H9 (cell line): Measurements from ENCODE around the gene ARAF. TPM values are rescaled to one million over a fixed set of nuclear protein-coding genes. Genes with fewer than 3 reads are reported as not detected.

Source experiments
- DNase-seq: peaks from one replicate; pipeline ENCODE4 v3.0.0-alpha.2; 2017
- H2AFZ ChIP-seq: one replicate; pipeline ENCODE4 v1.6.1; 2013; ENCODE audit warnings: mild to moderate bottlenecking, low read length, control low read depth, moderate library complexity
- H2AK5ac ChIP-seq: 2 replicates; pipeline ENCODE4 v1.6.1; 2013; ENCODE audit warnings: low read length, control low read depth, mixed read lengths; ENCODE audit not compliant: insufficient read length
- H2BK120ac ChIP-seq: one replicate; pipeline ENCODE4 v1.6.1; 2013; ENCODE audit warnings: low read depth, mild to moderate bottlenecking, low read length, control low read depth, inconsistent platforms; ENCODE audit not compliant: poor library complexity, severe bottlenecking
- H2BK12ac ChIP-seq: 2 replicates; pipeline ENCODE4 v1.6.1; 2013; ENCODE audit warnings: low read length, control low read depth, mixed read lengths, low read depth; ENCODE audit not compliant: insufficient read length
- H2BK15ac ChIP-seq: 2 replicates; pipeline ENCODE4 v1.6.1; 2013; ENCODE audit warnings: low read depth, low read length, control low read depth
- H2BK20ac ChIP-seq: one replicate; pipeline ENCODE4 v1.6.1; 2013; ENCODE audit warnings: low read depth, mild to moderate bottlenecking, low read length, control low read depth, inconsistent platforms; ENCODE audit not compliant: poor library complexity, severe bottlenecking
- H2BK5ac ChIP-seq: 2 replicates; pipeline ENCODE4 v1.6.1; 2013; ENCODE audit warnings: low read length, control low read depth, mixed read lengths; ENCODE audit not compliant: insufficient read length
- H3K14ac ChIP-seq: 2 replicates; pipeline ENCODE4 v1.6.1; 2013; ENCODE audit warnings: low read length, control low read depth; ENCODE audit not compliant: insufficient read depth
- H3K18ac ChIP-seq: 2 replicates; pipeline ENCODE4 v1.6.1; 2013; ENCODE audit warnings: low read depth, mild to moderate bottlenecking, mixed read lengths, low read length, control low read depth; ENCODE audit not compliant: insufficient read length
- H3K23ac ChIP-seq: 2 replicates; pipeline ENCODE4 v1.6.1; 2013; ENCODE audit warnings: low read length, control low read depth, mixed read lengths, low read depth; ENCODE audit not compliant: insufficient read length
- H3K23me2 ChIP-seq: 2 replicates; pipeline ENCODE4 v1.6.1; 2013; ENCODE audit warnings: low read depth, mild to moderate bottlenecking, mixed read lengths, low read length, control low read depth; ENCODE audit not compliant: insufficient read length, poor library complexity, severe bottlenecking
- H3K27ac ChIP-seq: 2 replicates; pipeline ENCODE4 v1.5.1; 2013; ENCODE audit warnings: low read length, control low read depth, mixed read lengths, low read depth; ENCODE audit not compliant: insufficient read length
- H3K27me3 ChIP-seq: 2 replicates; pipeline ENCODE4 v1.6.1; 2013; ENCODE audit warnings: low read length, control low read depth, inconsistent platforms; ENCODE audit not compliant: insufficient read depth
- H3K4ac ChIP-seq: 2 replicates; pipeline ENCODE4 v1.6.1; 2013; ENCODE audit warnings: low read depth, mild to moderate bottlenecking, control low read depth, inconsistent platforms, low read length, moderate library complexity
- H3K4me1 ChIP-seq: 2 replicates; pipeline ENCODE4 v1.6.1; 2013; ENCODE audit warnings: low read length, control low read depth, inconsistent platforms; ENCODE audit not compliant: insufficient read depth
- H3K4me2 ChIP-seq: 2 replicates; pipeline ENCODE4 v1.6.1; 2013; ENCODE audit warnings: low read length, control low read depth, mixed read lengths; ENCODE audit not compliant: insufficient read length, insufficient read depth
- H3K56ac ChIP-seq: 2 replicates; pipeline ENCODE4 v1.6.1; 2013; ENCODE audit warnings: low read depth, mild to moderate bottlenecking, mixed read lengths, low read length, control low read depth; ENCODE audit not compliant: insufficient read length
- H3K79me1 ChIP-seq: 2 replicates; pipeline ENCODE4 v1.6.1; 2013; ENCODE audit warnings: low read depth, mild to moderate bottlenecking, moderate library complexity, low read length, control low read depth, inconsistent platforms; ENCODE audit not compliant: insufficient read depth, poor library complexity, severe bottlenecking
- H3K79me2 ChIP-seq: 2 replicates; pipeline ENCODE4 v1.6.1; 2013; ENCODE audit warnings: low read length, control low read depth, inconsistent platforms; ENCODE audit not compliant: insufficient read depth
- H3K9ac ChIP-seq: 2 replicates; pipeline ENCODE4 v1.6.1; 2013; ENCODE audit warnings: low read length, control low read depth, mixed read lengths; ENCODE audit not compliant: insufficient read length; ENCODE audit errors: extremely low read depth
- H3K9me3 ChIP-seq: one replicate; pipeline ENCODE4 v1.6.1; 2013; ENCODE audit warnings: low read depth, low read length, inconsistent platforms; ENCODE audit not compliant: control insufficient read depth
- H3T11ph ChIP-seq: one replicate; pipeline ENCODE4 v1.6.1; 2013; ENCODE audit warnings: mild to moderate bottlenecking, low read length, control low read depth, inconsistent platforms
- H4K20me1 ChIP-seq: one replicate; pipeline ENCODE4 v1.6.1; 2013; ENCODE audit not compliant: control insufficient read depth, insufficient read length, insufficient read depth
- H4K5ac ChIP-seq: 2 replicates; pipeline ENCODE4 v1.6.1; 2013; ENCODE audit warnings: low read depth, mild to moderate bottlenecking, mixed read lengths, low read length, control low read depth; ENCODE audit not compliant: insufficient read length
- H4K8ac ChIP-seq: replicated peaks from 2 replicates; pipeline ENCODE4 v1.6.1; 2013; ENCODE audit warnings: low read length, control low read depth, mixed read lengths, low read depth; ENCODE audit not compliant: insufficient read length
- H4K91ac ChIP-seq: 2 replicates; pipeline ENCODE4 v1.6.1; 2013; ENCODE audit warnings: low read depth, mild to moderate bottlenecking, moderate library complexity, mixed read lengths, low read length, control low read depth; ENCODE audit not compliant: insufficient read length
- H3K27ac Mint-ChIP-seq, 3 experiments: 2 replicates in 2 of 3; 3 replicates in 1 of 3; pipeline ENCODE4 v1.8.0; 2020 to 2021; ENCODE audit warnings: mixed read lengths in 3 of 3, mild to moderate bottlenecking in 1 of 3, moderate library complexity in 1 of 3
- H3K27me3 Mint-ChIP-seq: 2 replicates; pipeline ENCODE4 v1.8.0; 2021; ENCODE audit warnings: low read depth, mild to moderate bottlenecking, moderate library complexity, mixed read lengths
- H3K36me3 Mint-ChIP-seq, 3 experiments: 2 replicates in 2 of 3; 3 replicates in 1 of 3; pipeline ENCODE4 v1.8.0; 2020 to 2021; ENCODE audit warnings: low read depth in 3 of 3, mixed read lengths in 3 of 3; ENCODE audit not compliant: insufficient read depth in 1 of 3
- H3K4me1 Mint-ChIP-seq, 2 experiments: 2 replicates each; pipeline ENCODE4 v1.8.0; 2020; ENCODE audit warnings: mixed read lengths in 2 of 2
- H3K4me3 Mint-ChIP-seq, 2 experiments: 2 replicates in 1 of 2; 3 replicates in 1 of 2; pipeline ENCODE4 v1.8.0; 2020 to 2021; ENCODE audit warnings: mild to moderate bottlenecking in 2 of 2, mixed read lengths in 2 of 2, moderate library complexity in 1 of 2
- H3K9me3 Mint-ChIP-seq, 2 experiments: 2 replicates in 1 of 2; 3 replicates in 1 of 2; pipeline ENCODE4 v1.8.0; 2020; ENCODE audit warnings: mild to moderate bottlenecking in 2 of 2, mixed read lengths in 2 of 2, moderate library complexity in 1 of 2
- CTCF ChIP-seq: fragments of 200-600 bp; sonication (generic); conservative IDR thresholded peaks from 3 replicates; pipeline ENCODE4 v1.8.0; 2021; ENCODE audit warnings: antibody characterized with exemption, mild to moderate bottlenecking
- WGBS: extraction: QIAGEN DNeasy Blood & Tissue Kit; methylation state at CpG from one replicate; pipeline ENCODE4 v1.1.7; 2013; ENCODE audit warnings: missing lambda C conversion rate, low lambda C conversion rate, mixed read lengths; ENCODE audit not compliant: insufficient read length; ENCODE audit errors: extremely low coverage; 5-methylcytosine and 5-hydroxymethylcytosine counted together
- total RNA-seq: library from RNA; stranded (reverse); gene quantifications from 2 replicates; pipeline ENCODE4 v1.2.1, GENCODE V29; 2021

ARAF gene
- total RNA-seq, 1 experiment from 2014 or later, result 48.1 TPM

- no peak overlapping the region for H2BK120ac ChIP-seq
- no CpG with 5 or more reads among the region's 16 CpGs for WGBS
- no peaks in the 10 kb centered on the region for H4K20me1 ChIP-seq
- no peak overlapping the region for H2BK20ac ChIP-seq
- no peak overlapping the region for H3K56ac ChIP-seq
- no peak overlapping the region for H2AK5ac ChIP-seq
- H3K4me1 Mint-ChIP-seq, result peaks cover 6 to 11% of the 10 kb centered on the region in 2 experiments; a peak in 2 of 4 replicates
- H2BK12ac ChIP-seq, result no peak overlapping the region
- H4K8ac ChIP-seq, result no peak overlapping the region
- no peak overlapping the region for H3K4me3 Mint-ChIP-seq
- H3K27me3 Mint-ChIP-seq, result no peaks in the 10 kb centered on the region; the same call in 1 of the 2 replicates
- no peak for DNase-seq
- peaks cover 60 to 80% of the 10 kb centered on the region in 2 experiments for H3K9me3 Mint-ChIP-seq
- H3K79me2 ChIP-seq, result no peaks in the 10 kb centered on the region
- H2BK5ac ChIP-seq, result no peak overlapping the region
- no peak overlapping the region for H3K4ac ChIP-seq
- no peaks in the 10 kb centered on the region for H3K4me1 ChIP-seq
- H3K9me3 ChIP-seq, result peaks cover 44% of the 10 kb centered on the region
- no peak overlapping the region for H3K27ac Mint-ChIP-seq
- H3K9ac ChIP-seq, result no peak overlapping the region
- peaks cover 17 to 22% (median 19%) of the 10 kb centered on the region in 3 experiments; a peak in 6 of 7 replicates for H3K36me3 Mint-ChIP-seq
- H3K23me2 ChIP-seq, result no peaks in the 10 kb centered on the region
- H3K79me1 ChIP-seq, result no peaks in the 10 kb centered on the region
- no peak overlapping the region for H4K5ac ChIP-seq
- H3K27ac ChIP-seq, result no peak overlapping the region
- no peak overlapping the region for H4K91ac ChIP-seq
- H3K27me3 ChIP-seq, result no peaks in the 10 kb centered on the region
- no peak overlapping the region for H3K4me2 ChIP-seq
- no peak for TF ChIP-seq CTCF
- no peak overlapping the region for H2BK15ac ChIP-seq
- H3T11ph ChIP-seq, result no peak overlapping the region
- no peak overlapping the region for H3K18ac ChIP-seq
- H3K23ac ChIP-seq, result no peak overlapping the region
- H2AFZ ChIP-seq, result no peak overlapping the region
- no peak overlapping the region for H3K14ac ChIP-seq
These were observed 27.1 kb downstream of the ARAF start for GRCh38 chrX:47587906-47588735.
